ENCODE results near the gene ANKRD33B.

ANKRD33B gene

GRCh38 chr5:10579536-10580521 is 16.0 kb downstream of the ANKRD33B start:
- DNase-seq (ENCODE audit: low read depth), result no peak

DNA sequence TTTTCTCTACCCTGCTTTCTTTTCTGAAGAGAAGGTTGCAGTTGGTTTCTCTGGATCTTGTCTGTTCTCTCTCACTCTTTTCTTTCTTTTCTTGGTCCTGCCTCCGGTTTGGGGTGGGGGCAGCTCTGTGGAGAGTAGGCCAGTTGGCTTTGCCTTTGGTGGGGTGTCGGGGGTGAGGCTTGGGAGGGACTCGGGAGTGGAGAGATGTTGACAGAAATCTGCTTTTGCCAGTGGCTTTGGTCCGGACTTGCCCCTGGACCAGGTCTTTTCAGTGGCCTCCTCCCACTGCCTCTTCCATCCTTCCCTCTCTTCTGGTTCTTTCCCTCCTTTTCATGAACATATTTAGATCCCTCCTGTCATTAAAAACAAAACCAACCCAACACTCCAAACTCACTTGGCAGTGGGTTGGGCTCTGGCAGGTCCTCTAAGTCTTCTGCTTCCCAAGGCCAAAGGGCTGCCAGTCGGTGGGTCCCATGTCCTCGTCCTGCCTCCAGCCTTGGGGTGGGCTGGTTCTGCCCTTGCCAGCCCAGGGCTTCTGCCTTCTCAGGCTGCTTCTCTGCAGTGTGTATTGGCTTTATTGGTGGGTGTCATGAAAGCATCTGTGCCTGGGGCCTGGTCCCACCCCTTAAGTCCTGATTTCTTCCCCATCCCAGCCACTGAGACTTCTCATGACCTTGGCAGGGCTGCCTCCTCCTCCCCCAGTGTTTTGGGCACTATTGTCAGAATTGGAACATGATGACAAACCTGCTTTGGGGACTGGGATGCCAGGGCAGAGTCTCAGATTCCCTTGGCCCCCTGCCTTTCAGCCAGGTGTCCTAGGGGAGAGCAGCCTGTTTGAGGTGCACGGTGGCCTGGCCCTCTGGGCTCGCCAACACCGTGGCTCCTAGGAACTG is 16.9 kb downstream of the ANKRD33B start:
- no peak for DNase-seq (ENCODE audit: low read depth)

- DNase-seq (ENCODE audit: low read depth), result no peak
Observed at GRCh38 chr5:10581424-10581748, 17.5 kb downstream of the ANKRD33B start.

- DNase-seq (ENCODE audit: low read depth), result peak; percentile 42
Observed at GRCh38 chr5:10581867-10582511, 18.1 kb downstream of the ANKRD33B start.

- DNase-seq (ENCODE audit: low read depth), result no peak
Observed at GRCh38 chr5:10582512-10582897, 18.6 kb downstream of the ANKRD33B start.

- DNase-seq (ENCODE audit: low read depth), result no peak
Observed at GRCh38 chr5:10583663-10584572, 20.0 kb downstream of the ANKRD33B start.

DNA sequence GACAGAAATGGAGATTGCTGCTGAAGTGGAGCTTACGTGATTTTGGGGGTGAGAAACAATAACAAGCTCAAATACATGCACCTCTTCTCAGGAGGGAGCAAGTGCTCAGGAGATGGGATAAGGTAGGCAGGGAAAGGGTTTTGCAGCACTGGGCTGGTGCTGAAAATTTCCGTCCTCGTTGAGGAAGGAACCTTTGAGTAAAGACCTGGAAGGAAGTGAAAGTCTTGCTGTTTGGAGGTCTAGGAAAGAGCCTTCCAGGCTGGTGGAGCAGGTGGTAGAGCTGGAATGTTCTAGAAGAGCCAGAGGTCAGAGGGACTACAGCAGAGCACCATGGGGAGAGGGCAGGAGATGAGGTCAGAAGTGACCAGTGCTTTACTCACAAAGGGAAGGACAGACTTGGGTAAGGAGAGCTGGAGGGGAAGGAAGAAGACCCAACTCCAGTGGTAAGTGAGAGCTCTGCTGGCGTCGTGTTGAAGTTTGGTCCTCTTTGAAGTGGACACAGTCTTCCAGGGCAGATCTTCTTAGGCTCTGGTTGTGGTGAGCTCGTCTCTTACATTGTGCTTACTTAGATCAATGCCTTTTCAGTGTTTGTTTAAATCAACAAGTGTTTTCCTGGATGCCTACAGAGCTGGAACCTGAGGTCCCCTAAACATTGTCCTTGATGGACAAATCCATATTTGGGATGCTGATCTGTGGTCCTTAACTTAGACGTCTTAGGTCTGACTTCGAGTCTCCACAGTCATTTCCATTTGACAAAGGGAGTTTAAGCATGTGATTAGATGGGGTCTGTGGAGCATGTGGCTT is 21.0 kb downstream of the ANKRD33B start:
- DNase-seq (ENCODE audit: low read depth), result no peak

DNA sequence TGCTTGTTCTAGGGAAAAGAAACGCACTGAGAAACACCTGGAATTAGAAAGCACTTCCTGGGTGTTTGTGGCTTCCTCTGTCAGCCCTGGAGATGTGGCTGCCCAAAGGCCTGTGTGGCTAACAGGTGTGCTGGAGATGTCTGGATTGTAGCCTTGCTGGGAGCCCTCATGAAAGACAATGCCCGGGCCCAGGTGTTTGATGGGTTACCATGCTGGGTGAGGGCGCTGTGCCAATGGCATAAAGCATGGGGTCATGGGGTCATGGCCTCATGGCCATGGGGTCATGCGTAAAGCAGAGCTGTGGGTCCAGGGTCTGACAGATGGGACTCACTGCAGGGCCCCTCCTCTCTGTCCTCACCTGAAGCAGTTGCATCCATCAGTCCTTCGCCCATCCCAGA is 21.6 kb downstream of the ANKRD33B start:
- DNase-seq (ENCODE audit: low read depth), result no peak

DNA sequence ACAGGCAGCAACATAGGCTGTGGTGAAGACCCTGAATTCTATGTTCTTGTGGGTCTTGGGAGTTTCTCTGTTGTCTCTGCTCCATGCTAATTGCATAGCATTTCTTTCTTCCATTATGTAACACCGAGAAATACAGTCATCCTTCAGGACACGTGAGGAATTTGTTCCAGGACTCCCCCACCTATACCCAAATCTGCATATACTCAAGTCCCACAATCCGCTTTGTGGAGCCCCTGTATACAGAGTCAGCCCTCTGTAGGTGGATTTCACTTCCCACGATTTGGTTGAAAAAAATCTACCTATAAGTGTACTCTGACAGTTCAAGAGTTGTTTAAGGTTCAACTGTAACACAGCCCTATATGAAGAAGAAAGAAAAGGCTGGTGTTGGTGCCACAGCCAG is 22.1 kb downstream of the ANKRD33B start:
- DNase-seq (ENCODE audit: low read depth), result no peak

DNA sequence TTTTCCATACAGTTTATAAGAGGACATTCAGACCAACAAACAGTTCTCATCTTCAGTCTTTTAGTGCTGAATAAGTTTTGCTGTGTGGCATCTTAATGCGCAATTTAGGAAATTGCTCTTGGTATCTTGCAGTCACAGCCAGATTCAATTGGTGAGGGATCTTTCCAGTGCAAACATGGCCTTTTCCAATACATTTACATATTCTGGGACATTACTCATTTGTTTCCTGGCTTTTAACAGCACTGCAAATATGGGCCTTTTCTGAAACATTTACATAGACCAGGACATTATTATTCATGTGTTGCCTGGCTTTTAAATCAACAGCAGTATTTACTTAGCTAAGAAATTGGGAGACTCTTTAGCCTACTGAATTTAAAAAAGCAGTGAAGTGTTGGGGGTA is 22.7 kb downstream of the ANKRD33B start:
- no peak for DNase-seq (ENCODE audit: low read depth)

- DNase-seq (ENCODE audit: low read depth), result no peak
Observed at GRCh38 chr5:10588109-10588775, 24.4 kb downstream of the ANKRD33B start.

GRCh38 chr5:10588779-10589447 is 25.0 kb downstream of the ANKRD33B start:
- DNase-seq (ENCODE audit: low read depth), result no peak

- no peak for DNase-seq (ENCODE audit: low read depth)
Observed at GRCh38 chr5:10590226-10590999, 26.5 kb downstream of the ANKRD33B start.

DNA sequence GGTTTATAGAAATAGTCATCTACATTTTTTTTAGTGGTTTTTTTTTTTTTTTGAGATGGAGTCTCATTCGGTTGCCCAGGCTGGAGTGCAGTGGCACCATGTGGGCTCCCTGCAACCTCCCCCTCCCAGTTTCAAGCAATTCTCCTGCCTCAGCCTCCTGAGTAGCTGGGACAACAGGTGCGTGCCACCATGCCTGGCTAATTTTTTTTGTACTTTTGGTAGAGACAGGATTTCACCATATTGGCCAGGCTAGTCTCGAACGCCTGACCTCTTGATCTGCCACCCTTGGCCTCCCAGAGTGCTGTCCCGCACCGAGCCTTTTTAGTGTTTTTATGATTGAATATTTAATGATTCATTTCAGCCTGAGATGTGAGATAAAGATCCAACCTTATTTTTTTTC is 27.3 kb downstream of the ANKRD33B start:
- no peak for DNase-seq (ENCODE audit: low read depth)

DNA sequence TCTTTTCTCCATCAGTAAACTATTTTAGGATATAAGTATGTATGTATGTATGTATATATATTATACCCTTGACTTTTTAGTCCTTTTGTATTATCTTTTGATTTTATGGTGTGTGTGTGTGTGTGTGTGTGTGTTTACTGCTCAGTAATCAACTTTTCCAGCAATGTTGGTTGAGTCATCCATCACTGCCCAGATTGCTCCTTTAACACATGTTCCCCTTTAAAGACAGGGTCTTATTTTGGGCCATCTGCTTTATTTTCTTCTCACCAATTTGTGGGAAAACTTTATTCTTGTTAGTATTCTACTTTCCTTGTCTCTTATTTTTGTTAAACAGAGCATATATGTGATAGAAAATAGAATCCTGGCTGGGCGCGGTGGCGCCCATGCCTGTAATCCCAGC is 28.1 kb downstream of the ANKRD33B start:
- DNase-seq (ENCODE audit: low read depth), result no peak

GRCh38 chr5:10592601-10593000 is 28.7 kb downstream of the ANKRD33B start:
- no peak for DNase-seq (ENCODE audit: low read depth)

- no peak for DNase-seq (ENCODE audit: low read depth)
Observed at GRCh38 chr5:10593531-10594181, 29.8 kb downstream of the ANKRD33B start.

DNA sequence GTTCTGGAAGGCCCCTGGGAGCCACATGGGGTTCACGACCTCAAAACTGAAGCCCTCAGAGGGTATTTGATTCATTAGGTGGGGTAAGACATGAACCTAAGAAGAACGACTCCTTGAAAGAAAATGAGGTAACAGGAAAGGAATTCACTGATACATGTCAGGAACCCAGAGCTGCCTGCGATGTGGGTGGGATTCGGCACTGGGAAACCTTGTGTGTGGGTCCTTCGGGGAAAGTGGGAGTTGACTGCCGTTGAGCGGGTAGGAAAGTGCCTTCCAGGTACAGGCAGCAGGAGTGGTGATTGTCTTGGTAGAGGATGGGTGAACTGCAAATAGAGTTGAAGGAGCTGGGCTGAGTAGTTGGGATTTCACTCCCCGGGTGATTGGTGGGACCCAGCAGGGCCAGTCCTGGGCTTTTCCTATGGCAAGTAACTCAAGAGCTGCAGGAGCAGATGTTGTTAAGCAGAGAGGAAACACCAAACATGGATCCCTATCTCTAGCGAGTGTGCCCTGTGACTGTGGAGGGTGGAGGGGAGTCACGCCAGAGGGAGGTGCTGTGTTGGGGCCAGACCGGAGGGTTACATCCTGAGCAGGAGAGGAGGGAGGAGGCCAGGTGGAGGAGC is 30.8 kb downstream of the ANKRD33B start:
- DNase-seq (ENCODE audit: low read depth), result no peak

Data from fibroblast of the conjunctiva (primary cell).